22Rv1 (cell line): ENCODE data around the gene SLC25A44.

Experiments used
- H3K27ac ChIP-seq: fragments of 450-650 bp; 2 replicates; pipeline ENCODE4 v1.5.1; 2017
- ZFX ChIP-seq: fragments of 450-650 bp; IDR thresholded peaks from 2 replicates; pipeline ENCODE4 v1.6.1; 2017; ENCODE audit warnings: antibody characterized with exemption, borderline replicate concordance
- TF ChIP-seq, protein P1 (sequence below): fragments of 450-650 bp; IDR thresholded peaks from 2 replicates; pipeline ENCODE4 v1.5.1; 2017; ENCODE audit warnings: mild to moderate bottlenecking

The SLC25A44 gene, protein sequence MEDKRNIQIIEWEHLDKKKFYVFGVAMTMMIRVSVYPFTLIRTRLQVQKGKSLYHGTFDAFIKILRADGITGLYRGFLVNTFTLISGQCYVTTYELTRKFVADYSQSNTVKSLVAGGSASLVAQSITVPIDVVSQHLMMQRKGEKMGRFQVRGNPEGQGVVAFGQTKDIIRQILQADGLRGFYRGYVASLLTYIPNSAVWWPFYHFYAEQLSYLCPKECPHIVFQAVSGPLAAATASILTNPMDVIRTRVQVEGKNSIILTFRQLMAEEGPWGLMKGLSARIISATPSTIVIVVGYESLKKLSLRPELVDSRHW

DNA sequence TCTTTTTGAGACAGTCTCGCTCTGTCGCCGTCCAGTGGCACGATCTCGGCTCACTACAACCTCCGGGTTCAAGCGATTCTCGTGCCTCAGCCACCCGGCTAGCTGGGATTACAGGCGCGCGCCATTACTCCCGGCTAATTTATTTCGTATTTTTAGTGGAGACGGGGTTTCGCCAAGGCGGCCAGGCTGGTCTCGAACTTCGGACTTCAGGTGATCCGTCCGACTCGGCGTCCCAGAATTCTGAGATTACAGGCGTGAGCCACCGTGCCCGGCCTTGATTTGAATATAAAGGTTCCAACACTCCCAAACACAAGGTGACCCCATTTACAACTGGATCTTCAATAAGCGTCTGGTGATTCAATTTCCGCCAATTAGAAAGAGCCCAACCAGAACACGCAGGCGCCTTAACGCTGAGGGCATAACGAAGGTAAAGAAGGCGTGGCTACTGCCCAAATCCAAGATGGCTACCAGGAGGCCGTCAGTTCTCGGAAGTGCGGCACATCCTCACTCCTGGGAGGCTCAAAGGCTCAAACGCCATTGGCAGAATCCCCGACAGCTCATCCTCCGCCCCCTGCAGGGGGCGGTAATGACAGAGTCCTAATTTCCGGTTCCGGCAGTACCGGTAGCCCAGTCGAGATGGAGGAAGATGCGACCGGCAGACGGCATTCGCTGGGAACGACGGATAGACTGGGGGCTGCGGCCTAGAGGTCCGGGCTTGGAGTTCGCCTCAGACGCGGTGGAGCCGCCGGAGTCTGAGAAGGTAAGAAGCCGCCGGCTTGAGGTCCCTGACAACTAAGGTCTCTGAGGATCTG, at the start of gene SLC25A44:
Gene SLC25A44 (plus strand): TSS at position 617 of the 812 bp plus-strand sequence. CDS start 5,744 bp downstream, outside the sequence.
- TF ChIP-seq ZFX: no peak
- TF ChIP-seq, protein P1, sequence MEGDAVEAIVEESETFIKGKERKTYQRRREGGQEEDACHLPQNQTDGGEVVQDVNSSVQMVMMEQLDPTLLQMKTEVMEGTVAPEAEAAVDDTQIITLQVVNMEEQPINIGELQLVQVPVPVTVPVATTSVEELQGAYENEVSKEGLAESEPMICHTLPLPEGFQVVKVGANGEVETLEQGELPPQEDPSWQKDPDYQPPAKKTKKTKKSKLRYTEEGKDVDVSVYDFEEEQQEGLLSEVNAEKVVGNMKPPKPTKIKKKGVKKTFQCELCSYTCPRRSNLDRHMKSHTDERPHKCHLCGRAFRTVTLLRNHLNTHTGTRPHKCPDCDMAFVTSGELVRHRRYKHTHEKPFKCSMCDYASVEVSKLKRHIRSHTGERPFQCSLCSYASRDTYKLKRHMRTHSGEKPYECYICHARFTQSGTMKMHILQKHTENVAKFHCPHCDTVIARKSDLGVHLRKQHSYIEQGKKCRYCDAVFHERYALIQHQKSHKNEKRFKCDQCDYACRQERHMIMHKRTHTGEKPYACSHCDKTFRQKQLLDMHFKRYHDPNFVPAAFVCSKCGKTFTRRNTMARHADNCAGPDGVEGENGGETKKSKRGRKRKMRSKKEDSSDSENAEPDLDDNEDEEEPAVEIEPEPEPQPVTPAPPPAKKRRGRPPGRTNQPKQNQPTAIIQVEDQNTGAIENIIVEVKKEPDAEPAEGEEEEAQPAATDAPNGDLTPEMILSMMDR: peak; percentile 53
- H3K27ac ChIP-seq: peak within 1 kb of the TSS; percentile 95

DNA sequence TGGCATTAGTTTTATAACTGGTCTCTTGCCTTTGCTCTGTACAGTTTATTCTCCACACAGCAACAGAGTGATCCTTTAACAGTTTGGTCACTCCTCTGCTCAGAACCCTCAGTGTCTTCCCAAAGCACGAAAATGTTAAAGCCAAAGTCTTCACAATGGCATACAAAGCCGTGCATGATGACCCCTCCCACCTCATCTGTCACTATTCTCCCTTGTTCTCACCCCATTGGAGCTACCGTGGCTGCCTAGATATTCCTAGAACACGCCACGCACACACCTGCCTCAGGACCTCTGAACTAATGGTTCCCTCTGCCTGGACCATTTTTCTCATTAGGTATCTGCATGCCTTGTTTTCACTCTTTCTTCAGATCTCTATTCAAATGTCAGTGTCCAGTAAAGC, 49.2 kb upstream of the SLC25A44 start:
- H3K27ac ChIP-seq: no peak overlapping the region

DNA sequence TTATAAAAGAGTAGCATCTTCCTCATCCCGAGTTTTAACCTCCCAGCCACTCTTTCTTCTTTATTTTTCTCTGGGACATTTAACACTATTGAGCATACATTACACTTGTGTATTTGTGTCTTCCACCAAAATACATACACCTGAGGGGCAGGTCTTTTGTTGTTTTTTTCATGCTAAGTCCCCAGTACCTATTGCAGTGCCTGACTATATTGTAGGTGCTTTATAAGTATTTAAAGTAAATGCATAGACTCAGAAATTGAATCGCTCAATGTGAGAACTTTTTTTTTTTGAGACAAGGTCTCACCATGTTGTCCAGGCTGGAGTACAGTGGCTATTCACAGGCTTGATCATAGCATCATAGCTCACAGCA, 48.3 kb upstream of the SLC25A44 start:
- TF ChIP-seq, protein P1: no peak
- H3K27ac ChIP-seq: peak overlapping the region; percentile 46; the same call in 1 of the 2 replicates

More for the DNA sequence above, 49.2 kb upstream of the SLC25A44 start:
- TF ChIP-seq, protein P1: no peak
- TF ChIP-seq ZFX: no peak

DNA sequence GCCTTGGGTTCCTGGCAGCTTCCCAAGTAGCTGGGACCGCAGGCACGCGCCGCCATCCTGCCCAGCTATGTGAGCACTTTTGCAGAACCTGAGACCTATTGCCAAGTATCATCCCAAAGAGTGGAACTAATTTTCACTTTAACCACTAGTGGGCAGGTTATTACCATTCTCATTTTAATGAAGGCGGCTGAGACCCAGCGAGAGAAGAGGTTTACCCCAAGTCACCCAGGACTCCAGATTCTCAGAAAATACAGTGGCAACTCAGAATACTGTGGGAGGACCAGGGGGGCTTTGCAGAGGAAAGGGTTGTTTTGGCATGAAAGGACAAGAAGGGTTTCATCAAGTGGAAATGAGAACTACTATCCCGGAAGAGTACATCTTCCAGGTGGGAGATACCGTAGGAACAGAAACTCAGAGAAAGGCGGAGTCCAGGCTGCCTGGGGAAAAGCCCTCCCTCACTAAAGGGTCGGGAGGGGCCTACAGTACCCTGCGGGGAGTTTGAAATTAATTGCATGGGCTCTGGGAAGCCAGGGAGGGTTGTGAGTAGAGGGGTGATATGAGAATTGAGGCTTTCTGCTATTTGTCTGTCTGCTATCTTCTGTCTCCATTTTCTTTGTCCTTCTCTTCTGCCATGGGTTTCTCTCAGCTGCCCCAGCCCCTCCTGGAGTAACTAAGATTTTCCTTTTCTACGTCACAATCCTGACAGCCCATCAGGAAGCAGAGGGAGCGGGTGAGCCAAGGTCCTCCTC, 47.7 kb upstream of the SLC25A44 start:
- H3K27ac ChIP-seq: peak overlapping the region; percentile 46
- TF ChIP-seq, protein P1: peak; percentile 94
- TF ChIP-seq ZFX: no peak

DNA sequence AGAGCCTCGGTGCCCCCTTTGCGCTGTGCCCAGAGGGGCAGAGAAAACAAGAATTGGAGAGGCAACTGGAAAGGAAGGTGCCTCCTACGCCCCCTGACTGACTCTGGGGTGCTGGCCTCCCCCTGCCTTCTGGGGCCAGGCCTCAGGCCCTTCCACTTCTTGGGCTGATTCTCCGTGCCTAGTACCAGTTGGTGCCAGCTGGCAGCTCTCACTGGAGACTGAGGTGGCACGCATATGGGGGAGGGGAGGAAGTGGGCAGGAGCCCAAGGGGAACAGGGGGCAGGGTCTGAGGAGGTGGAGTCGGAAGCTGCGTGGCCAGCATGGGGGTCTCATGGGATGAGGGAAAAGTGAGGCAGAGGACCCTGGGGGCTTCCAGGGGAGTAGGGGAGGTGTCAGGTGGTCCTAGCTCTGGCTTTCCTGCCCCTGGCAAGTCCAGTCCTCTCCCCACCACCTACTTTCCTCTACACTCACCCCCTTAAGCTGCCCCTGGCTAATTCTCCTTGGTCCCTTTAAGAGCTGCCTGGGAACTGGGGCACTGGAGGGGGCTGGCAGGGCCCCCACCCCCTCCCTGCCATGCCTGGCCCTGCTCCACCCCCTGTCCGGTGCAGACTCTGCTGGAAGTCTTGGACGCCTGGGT, 47.0 kb upstream of the SLC25A44 start:
- H3K27ac ChIP-seq: peak overlapping the region; percentile 46
- no peak for TF ChIP-seq ZFX
- TF ChIP-seq, protein P1: no peak

DNA sequence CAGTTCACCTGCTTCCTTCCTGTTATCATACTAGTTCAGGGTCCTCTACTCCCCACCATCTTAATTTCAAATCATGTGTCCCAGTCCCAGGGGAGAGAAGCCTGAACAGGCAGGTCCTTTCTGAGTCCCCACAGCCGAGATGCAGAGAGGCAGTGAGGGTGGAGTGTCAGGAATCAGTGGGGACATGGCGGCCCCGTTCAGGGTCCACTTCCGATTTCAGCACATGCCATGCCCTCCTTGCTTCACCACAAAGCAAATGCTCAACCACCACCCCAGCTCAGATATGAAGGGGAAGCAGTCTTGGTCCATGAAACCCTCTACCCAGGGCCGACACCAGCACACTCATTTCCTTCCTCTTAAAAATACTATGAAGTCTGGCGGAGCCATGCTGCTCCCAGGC, 45.7 kb upstream of the SLC25A44 start:
- TF ChIP-seq ZFX: no peak
- TF ChIP-seq, protein P1: no peak
- H3K27ac ChIP-seq: no peak overlapping the region
